Fibroblast of skin of right quadriceps (primary cell): Measurements from ENCODE around the gene HCFC1R1.

Experiments used
- DNase-seq: peaks from one replicate; pipeline ENCODE4 v3.0.0-alpha.2; 2013

HCFC1R1 gene

GRCh38 chr16:3015865-3016521 is 7.7 kb downstream of the HCFC1R1 start:
- no peak for DNase-seq

GRCh38 chr16:3014971-3015370 is 8.8 kb downstream of the HCFC1R1 start:
- no peak for DNase-seq

GRCh38 chr16:3013998-3014690 is 9.6 kb downstream of the HCFC1R1 start:
- DNase-seq: no peak

GRCh38 chr16:3013491-3013951 is 10.2 kb downstream of the HCFC1R1 start:
- no peak for DNase-seq

GRCh38 chr16:3012828-3013420 is 10.8 kb downstream of the HCFC1R1 start, which contains the start of gene CLDN9:
Gene CLDN9 (plus strand): TSS chr16:3012923. CDS start chr16:3013363, 440 bp downstream.
- no peak for DNase-seq

- DNase-seq: no peak
Observed at GRCh38 chr16:3012246-3012645, 11.5 kb downstream of the HCFC1R1 start.

GRCh38 chr16:3010510-3010909 is 13.2 kb downstream of the HCFC1R1 start:
- no peak for DNase-seq

- no peak for DNase-seq
Observed at GRCh38 chr16:3009568-3010390, 14.0 kb downstream of the HCFC1R1 start.

GRCh38 chr16:3008690-3009037 is 15.1 kb downstream of the HCFC1R1 start:
- no peak for DNase-seq

GRCh38 chr16:3007957-3008689 is 15.6 kb downstream of the HCFC1R1 start:
- no peak for DNase-seq

- DNase-seq: no peak
Observed at GRCh38 chr16:3007059-3007956, 16.4 kb downstream of the HCFC1R1 start.

GRCh38 chr16:3004781-3005284 is 18.9 kb downstream of the HCFC1R1 start:
- DNase-seq: no peak

GRCh38 chr16:3004319-3004718 is 19.4 kb downstream of the HCFC1R1 start:
- DNase-seq: no peak

GRCh38 chr16:3003582-3004270 is 20.0 kb downstream of the HCFC1R1 start:
- peak; percentile 98 for DNase-seq

- DNase-seq: no peak
Observed at GRCh38 chr16:3001316-3001715, 22.4 kb downstream of the HCFC1R1 start.

- DNase-seq: no peak
Observed at GRCh38 chr16:3000540-3000939, 23.2 kb downstream of the HCFC1R1 start.

- DNase-seq: no peak
Observed at GRCh38 chr16:2999929-3000328, 23.8 kb downstream of the HCFC1R1 start.

- DNase-seq: no peak
Observed at GRCh38 chr16:2996298-2996697, 27.4 kb downstream of the HCFC1R1 start.

GRCh38 chr16:2992383-2993081 is 31.2 kb downstream of the HCFC1R1 start:
- DNase-seq: no peak
